Keratinocyte (primary cell): ENCODE data around the gene DIS3L2.

Source experiments
- EZH2 ChIP-seq: IDR thresholded peaks from one replicate; pipeline ENCODE4 v1.6.1; 2012; ENCODE audit warnings: inconsistent platforms, mild to moderate bottlenecking, low read length, moderate library complexity
- TF ChIP-seq, protein P1 (sequence below), 3 experiments: IDR thresholded peaks in 1 of 3; conservative IDR thresholded peaks in 1 of 3; optimal IDR thresholded peaks in 1 of 3; 2 replicates in 2 of 3; 3 replicates in 1 of 3; pipeline versions ENCODE3 to v1.5.1; 2011; ENCODE audit warnings: low read length in 3 of 3, mild to moderate bottlenecking in 3 of 3, moderate library complexity in 2 of 3, control low read depth in 1 of 3, inconsistent platforms in 1 of 3; ENCODE audit not compliant: insufficient read depth in 2 of 3; ENCODE audit errors: extremely low read depth in 1 of 3

DNA sequence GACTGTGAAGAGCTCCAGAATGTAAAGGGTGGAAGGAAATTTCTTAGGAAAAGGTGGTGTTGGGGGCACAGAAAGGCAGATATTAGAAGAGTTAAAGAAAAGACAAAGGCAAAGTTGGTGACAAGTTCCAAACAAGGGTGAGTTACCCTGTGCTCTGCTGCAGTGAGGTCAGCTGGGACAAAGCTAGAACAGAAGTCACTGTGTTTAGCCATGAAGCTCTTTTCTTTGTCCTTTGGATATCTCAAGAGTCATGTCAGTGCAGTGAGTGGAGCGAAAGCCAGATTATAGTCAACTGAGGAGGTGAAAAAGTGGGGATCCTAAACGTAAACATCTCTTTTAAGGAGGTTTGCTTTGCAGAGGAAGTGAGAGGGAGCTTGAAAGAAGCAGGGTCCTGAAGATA lies 229.3 kb downstream of the DIS3L2 start:
- no peak for TF ChIP-seq EZH2
- TF ChIP-seq, protein P1, sequence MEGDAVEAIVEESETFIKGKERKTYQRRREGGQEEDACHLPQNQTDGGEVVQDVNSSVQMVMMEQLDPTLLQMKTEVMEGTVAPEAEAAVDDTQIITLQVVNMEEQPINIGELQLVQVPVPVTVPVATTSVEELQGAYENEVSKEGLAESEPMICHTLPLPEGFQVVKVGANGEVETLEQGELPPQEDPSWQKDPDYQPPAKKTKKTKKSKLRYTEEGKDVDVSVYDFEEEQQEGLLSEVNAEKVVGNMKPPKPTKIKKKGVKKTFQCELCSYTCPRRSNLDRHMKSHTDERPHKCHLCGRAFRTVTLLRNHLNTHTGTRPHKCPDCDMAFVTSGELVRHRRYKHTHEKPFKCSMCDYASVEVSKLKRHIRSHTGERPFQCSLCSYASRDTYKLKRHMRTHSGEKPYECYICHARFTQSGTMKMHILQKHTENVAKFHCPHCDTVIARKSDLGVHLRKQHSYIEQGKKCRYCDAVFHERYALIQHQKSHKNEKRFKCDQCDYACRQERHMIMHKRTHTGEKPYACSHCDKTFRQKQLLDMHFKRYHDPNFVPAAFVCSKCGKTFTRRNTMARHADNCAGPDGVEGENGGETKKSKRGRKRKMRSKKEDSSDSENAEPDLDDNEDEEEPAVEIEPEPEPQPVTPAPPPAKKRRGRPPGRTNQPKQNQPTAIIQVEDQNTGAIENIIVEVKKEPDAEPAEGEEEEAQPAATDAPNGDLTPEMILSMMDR (optimal IDR thresholded peaks at IDR 0.05 in 1 of 3, IDR thresholded peaks at IDR 0.05 in 1 of 3, conservative IDR thresholded peaks at IDR 0.05 in 1 of 3; ENCODE audit: extremely low read depth in 1 of 3, insufficient read depth in 2 of 3, low read length in 3 of 3): no peak
